LHCN-M2 (cell line): ENCODE data around the gene TSC22D4. TPM values are rescaled to one million over a fixed set of nuclear protein-coding genes. Genes with fewer than 3 reads are reported as not detected.
A peak's percentile ranks its signal among the peaks of the same experiment; 100 is the strongest.

Experiments
- DNase-seq: peaks from one replicate; pipeline ENCODE4 v3.0.0-alpha.2; 2012; ENCODE audit warnings: low read depth
- total RNA-seq: library from RNA; depleted of rRNA; stranded (reverse); fragments of >200 nt; gene quantifications from 2 replicates; pipeline ENCODE4 v1.2.3, GENCODE V29; 2014

Gene TSC22D4
- total RNA-seq, 1 experiment from 2014 or later, result 41.3 TPM

- DNase-seq, result no peak
These were observed 14.7 kb upstream of the TSC22D4 start for GRCh38 chr7:100493476-100494264.

GRCh38 chr7:100492738-100493475 lies 13.9 kb upstream of the TSC22D4 start:
- DNase-seq, result no peak

- DNase-seq, result no peak
These were observed 12.2 kb upstream of the TSC22D4 start for GRCh38 chr7:100491192-100491578.

- DNase-seq, result no peak
These were observed 11.6 kb upstream of the TSC22D4 start for GRCh38 chr7:100490483-100491191.

- peak; percentile 99 for DNase-seq
These were observed 10.8 kb upstream of the TSC22D4 start for GRCh38 chr7:100489824-100490223.

GRCh38 chr7:100489121-100489520 lies 10.1 kb upstream of the TSC22D4 start:
- DNase-seq, result no peak

- DNase-seq, result no peak
These were observed 9.5 kb upstream of the TSC22D4 start for GRCh38 chr7:100488333-100489095.

GRCh38 chr7:100486753-100487446 lies 7.9 kb upstream of the TSC22D4 start:
- DNase-seq, result peak; percentile 65

GRCh38 chr7:100486111-100486636 lies 7.2 kb upstream of the TSC22D4 start:
- DNase-seq, result no peak

GRCh38 chr7:100485471-100485876 lies 6.5 kb upstream of the TSC22D4 start:
- DNase-seq, result no peak

- DNase-seq, result no peak
These were observed 5.6 kb upstream of the TSC22D4 start for GRCh38 chr7:100484673-100485045.

GRCh38 chr7:100483722-100484672 lies 5.0 kb upstream of the TSC22D4 start, which contains the start of gene NYAP1:
Gene NYAP1, plus strand, starts transcription at chr7:100483927. Its CDS starts 1,385 bp downstream, at chr7:100485312.
- DNase-seq, result no peak

- peak; percentile 45 for DNase-seq
These were observed 4.2 kb upstream of the TSC22D4 start for GRCh38 chr7:100483090-100483721.

- DNase-seq, result no peak
These were observed 3.7 kb upstream of the TSC22D4 start for GRCh38 chr7:100482728-100483089.

- no peak for DNase-seq
These were observed 2.5 kb upstream of the TSC22D4 start for GRCh38 chr7:100481466-100481865.

- DNase-seq, result no peak
These were observed 1.1 kb downstream of the TSC22D4 start for GRCh38 chr7:100477871-100478267.

- DNase-seq, result no peak
These were observed 1.8 kb downstream of the TSC22D4 start for GRCh38 chr7:100476903-100477870.
